GM23248 (cell line): Measurements from ENCODE around the gene C1orf53. TPM values are rescaled to one million over a fixed set of nuclear protein-coding genes. Genes with fewer than 3 reads are reported as not detected.

Experiments
- DNase-seq: peaks from one replicate; pipeline ENCODE4 v3.0.0-alpha.2; 2015
- H2AFZ ChIP-seq: fragments of 200-600 bp; sonication (generic); 2 replicates; pipeline ENCODE4 v1.6.1; 2016; ENCODE audit warnings: antibody characterized with exemption
- H3F3A ChIP-seq: fragments of 200-600 bp; sonication (generic); 2 replicates; pipeline ENCODE4 v1.6.1; 2016; ENCODE audit warnings: mild to moderate bottlenecking, antibody characterized with exemption, mixed run types; ENCODE audit not compliant: insufficient read depth
- H3K27ac ChIP-seq: fragments of 200-600 bp; sonication (generic); 2 replicates; pipeline ENCODE4 v1.5.1; 2016; ENCODE audit warnings: mild to moderate bottlenecking
- H3K27me3 ChIP-seq: fragments of 200-600 bp; sonication (generic); replicated peaks from 2 replicates; pipeline ENCODE4 v1.6.1; 2016; ENCODE audit warnings: mild to moderate bottlenecking; ENCODE audit not compliant: insufficient read depth
- H3K36me3 ChIP-seq: fragments of 200-600 bp; sonication (generic); 2 replicates; pipeline ENCODE4 v1.6.1; 2016; ENCODE audit warnings: low read depth, mild to moderate bottlenecking
- H3K4me1 ChIP-seq: fragments of 200-600 bp; sonication (generic); 2 replicates; pipeline ENCODE4 v1.6.1; 2016; ENCODE audit warnings: mild to moderate bottlenecking; ENCODE audit not compliant: insufficient read depth
- H3K4me2 ChIP-seq: fragments of 200-600 bp; sonication (generic); one replicate; pipeline ENCODE4 v1.6.1; 2016; ENCODE audit warnings: mild to moderate bottlenecking; ENCODE audit not compliant: unreplicated experiment
- H3K4me3 ChIP-seq: fragments of 200-600 bp; sonication (generic); 2 replicates; pipeline ENCODE4 v1.5.1; 2016; ENCODE audit warnings: mild to moderate bottlenecking
- H3K79me2 ChIP-seq: fragments of 200-600 bp; sonication (generic); 2 replicates; pipeline ENCODE4 v1.6.1; 2016; ENCODE audit warnings: mild to moderate bottlenecking; ENCODE audit not compliant: insufficient read depth
- H3K9ac ChIP-seq: fragments of 200-600 bp; sonication (generic); 2 replicates; pipeline ENCODE4 v1.6.1; 2016; ENCODE audit warnings: mild to moderate bottlenecking
- H3K9me2 ChIP-seq: fragments of 200-600 bp; sonication (generic); 2 replicates; pipeline ENCODE4 v1.6.1; 2016; ENCODE audit warnings: mixed run types, mild to moderate bottlenecking, moderate library complexity; ENCODE audit not compliant: insufficient read depth
- H3K9me3 ChIP-seq: fragments of 200-600 bp; sonication (generic); one replicate; pipeline ENCODE4 v1.6.1; 2017; ENCODE audit warnings: low read depth
- H4K20me1 ChIP-seq: fragments of 200-600 bp; sonication (generic); 2 replicates; pipeline ENCODE4 v1.6.0; 2016; ENCODE audit not compliant: insufficient read depth
- EZH2 ChIP-seq: fragments of 200-600 bp; sonication (generic); IDR thresholded peaks from 2 replicates; pipeline ENCODE4 v1.6.1; 2018; ENCODE audit warnings: antibody characterized with exemption, mild to moderate bottlenecking; ENCODE audit not compliant: insufficient read depth, poor library complexity, severe bottlenecking
- EZH2phosphoT487 ChIP-seq: fragments of 200-600 bp; sonication (generic); IDR thresholded peaks from 2 replicates; pipeline ENCODE4 v1.6.1; 2018; ENCODE audit warnings: antibody characterized with exemption, moderate library complexity, mild to moderate bottlenecking, low read depth; ENCODE audit not compliant: insufficient read depth
- WGBS, 2 experiments: methylation state at CpG; one replicate each; pipeline ENCODE4 v1.1.6; 2015 to 2017; ENCODE audit warnings: low lambda C conversion rate in 2 of 2, low coverage in 1 of 2; ENCODE audit errors: missing lambda C conversion rate in 2 of 2; 5-methylcytosine and 5-hydroxymethylcytosine counted together
- in situ Hi-C: fragments of 300-500 bp; cut with MboI; formaldehyde crosslinking; loops from 2 replicates; pipeline ENCODE4 v1.15.0; 2020
- polyA plus RNA-seq: library from polyadenylated mRNA; unstranded; fragments of >200 nt; fragmentation: Nextera tagmentation; extraction: Ambion mirVana; gene quantifications from 2 replicates; pipeline ENCODE4 v1.2.1, GENCODE V29; 2016
- total RNA-seq: library from RNA; depleted of rRNA; stranded (reverse); fragments of >200 nt; shearing (Covaris generic); gene quantifications from 2 replicates; pipeline ENCODE4 v1.2.3, GENCODE V29; 2014

Gene C1orf53
- total and polyA plus RNA-seq, 2 experiments from 2014 or later, result 17.3 to 41.9 TPM

GRCh38 chr1:197890936-197891335, 11.5 kb upstream of the C1orf53 start:
- Histone ChIP-seq H3K9ac (no peak overlapping the region), H4K20me1 (no peaks in the 10 kb centered on the region), H3K4me2 (no peak overlapping the region), H3K9me2 (no peaks in the 10 kb centered on the region), H3K4me3 (no peak overlapping the region), H3K9me3 (no peaks in the 10 kb centered on the region), H3K36me3 (no peaks in the 10 kb centered on the region), H2AFZ (no peak overlapping the region), H3K27ac (no peak overlapping the region), H3K79me2 (no peaks in the 10 kb centered on the region), H3K27me3 (no peaks in the 10 kb centered on the region), H3K4me1 (no peaks in the 10 kb centered on the region), H3F3A (no peaks in the 10 kb centered on the region)
- 64 to 69% methylated on average over 2 of the region's 2 CpGs for WGBS, 2 experiments
- TF ChIP-seq EZH2 (no peak), EZH2phosphoT487 (no peak)
- in situ Hi-C loops, result no loop called here
- no peak for DNase-seq

DNA sequence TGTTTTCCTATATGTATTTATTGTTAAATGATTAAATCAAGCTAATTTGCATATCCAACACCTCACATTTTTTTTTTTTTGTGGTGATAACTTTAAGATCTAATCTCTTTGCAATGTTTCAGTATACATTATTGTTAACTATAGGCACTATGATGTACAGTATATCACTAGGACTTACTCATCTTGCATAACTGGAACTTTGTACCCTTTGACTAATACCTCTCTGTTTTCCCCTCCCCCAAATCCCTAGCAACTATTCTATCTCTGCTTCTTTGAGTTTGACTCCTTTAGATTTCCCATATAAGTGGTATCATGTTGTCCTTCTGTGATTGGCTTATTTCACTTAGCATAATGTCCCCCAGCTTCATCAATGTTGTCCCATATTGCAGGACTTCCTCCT, 9.7 kb upstream of the C1orf53 start:
- H3K9ac ChIP-seq, result no peak overlapping the region
- no peak overlapping the region for H3K4me3 ChIP-seq
- H3K4me2 ChIP-seq, result no peak overlapping the region
- H3K4me1 ChIP-seq, result no peaks in the 10 kb centered on the region
- H3K27ac ChIP-seq, result no peak overlapping the region
- H3K9me3 ChIP-seq, result no peaks in the 10 kb centered on the region
- no peaks in the 10 kb centered on the region for H4K20me1 ChIP-seq
- TF ChIP-seq EZH2 (no peak), EZH2phosphoT487 (no peak)
- H3K27me3 ChIP-seq, result no peaks in the 10 kb centered on the region
- no peaks in the 10 kb centered on the region for H3F3A ChIP-seq
- no peak for DNase-seq
- in situ Hi-C loops, result no loop called here
- no peaks in the 10 kb centered on the region for H3K79me2 ChIP-seq
- H2AFZ ChIP-seq, result no peak overlapping the region
- no peaks in the 10 kb centered on the region for H3K9me2 ChIP-seq
- H3K36me3 ChIP-seq, result no peaks in the 10 kb centered on the region

- H3K4me1 ChIP-seq, result no peaks in the 10 kb centered on the region
- TF ChIP-seq EZH2phosphoT487 (no peak), EZH2 (no peak)
- in situ Hi-C loops, result no loop called here
Measured at GRCh38 chr1:197896301-197896700, 6.1 kb upstream of the C1orf53 start.

DNA sequence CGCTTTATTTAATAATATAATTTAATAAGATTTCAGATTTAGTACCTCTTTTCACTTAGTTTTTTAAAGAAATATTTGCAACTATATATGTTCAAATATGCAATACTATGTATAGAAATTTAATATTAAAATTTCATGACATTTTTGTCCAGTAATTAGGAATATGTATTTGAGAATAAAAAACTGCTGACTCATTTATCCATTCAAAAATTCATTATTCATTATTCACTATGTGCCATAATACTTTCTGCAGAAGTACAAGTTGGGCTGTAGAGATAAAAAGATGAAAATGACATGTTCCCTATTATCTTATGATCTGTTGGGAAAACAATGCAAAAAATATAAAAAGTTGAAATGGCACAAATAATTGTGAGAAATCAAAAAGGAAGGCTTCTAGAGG, 3.4 kb upstream of the C1orf53 start:
- Histone ChIP-seq H3K4me1 (peaks cover 11% of the 10 kb centered on the region), H3K4me2 (no peak overlapping the region)
- in situ Hi-C loops, result no loop called here

More at GRCh38 chr1:197896301-197896700, 6.1 kb upstream of the C1orf53 start:
- Histone ChIP-seq H3K9ac (no peak overlapping the region), H3K4me3 (no peak overlapping the region), H3K9me2 (no peaks in the 10 kb centered on the region), H2AFZ (no peak overlapping the region), H3K27ac (no peak overlapping the region), H3K79me2 (no peaks in the 10 kb centered on the region), H3K36me3 (no peaks in the 10 kb centered on the region), H3K4me2 (no peak overlapping the region), H3F3A (no peaks in the 10 kb centered on the region), H4K20me1 (no peaks in the 10 kb centered on the region), H3K9me3 (no peaks in the 10 kb centered on the region), H3K27me3 (no peaks in the 10 kb centered on the region)
- WGBS, 2 experiments, result 77 to 83% methylated on average over 2 of the region's 2 CpGs
- no peak for DNase-seq

DNA sequence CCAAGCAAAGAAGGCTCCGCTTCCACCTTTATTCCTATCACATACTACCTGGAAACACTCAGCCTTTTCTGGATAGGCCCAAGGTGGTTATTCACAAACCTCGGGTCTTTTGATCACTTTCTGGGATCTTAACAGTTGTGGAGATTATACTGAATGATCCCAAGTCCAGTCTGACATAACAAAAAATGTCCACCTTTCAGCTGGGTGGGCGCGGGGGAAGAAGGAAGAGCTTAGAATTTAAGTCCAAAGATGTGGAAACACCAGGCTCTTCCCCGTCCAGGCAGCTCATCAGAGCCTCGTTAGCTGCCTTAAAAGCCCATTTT, 338 bp upstream of the C1orf53 start:
- H3K4me1 ChIP-seq, result peaks cover 11% of the 10 kb centered on the region
- in situ Hi-C loops, result loop anchor here (25.0 kb wide), 2 partner anchors 560 to 785 kb away; no protein-coding TSS in a partner anchor
- peak overlapping the region; percentile 99 for H2AFZ ChIP-seq
- H3K27me3 ChIP-seq, result no peaks in the 10 kb centered on the region
- no peaks in the 10 kb centered on the region for H3K9me3 ChIP-seq
- no peaks in the 10 kb centered on the region; the same call in 1 of the 2 replicates for H3K79me2 ChIP-seq
- H3K27ac ChIP-seq, result peak overlapping the region; percentile 77
- H3F3A ChIP-seq, result no peaks in the 10 kb centered on the region
- WGBS, 2 experiments, result 9 to 11% methylated on average over 6 of the region's 6 CpGs
- H4K20me1 ChIP-seq, result no peaks in the 10 kb centered on the region
- H3K4me2 ChIP-seq, result peak overlapping the region; percentile 84
- H3K9me2 ChIP-seq, result no peaks in the 10 kb centered on the region
- no peaks in the 10 kb centered on the region for H3K36me3 ChIP-seq
- H3K4me3 ChIP-seq, result peak overlapping the region; percentile 90
- H3K9ac ChIP-seq, result peak overlapping the region; percentile 82
- DNase-seq, result no peak
- TF ChIP-seq EZH2 (no peak), EZH2phosphoT487 (no peak)

More for the DNA sequence above, 3.4 kb upstream of the C1orf53 start:
- Histone ChIP-seq H4K20me1 (no peaks in the 10 kb centered on the region), H3K9me3 (no peaks in the 10 kb centered on the region), H3K27me3 (no peaks in the 10 kb centered on the region), H3K36me3 (no peaks in the 10 kb centered on the region), H3K4me3 (no peak overlapping the region), H3F3A (no peaks in the 10 kb centered on the region), H3K79me2 (no peaks in the 10 kb centered on the region; the same call in 1 of the 2 replicates), H3K9ac (no peak overlapping the region), H3K27ac (no peak overlapping the region), H2AFZ (no peak overlapping the region), H3K9me2 (no peaks in the 10 kb centered on the region)
- WGBS, 2 experiments, result 91 to 95% methylated on average over 1 of the region's 1 CpG
- DNase-seq, result no peak
- TF ChIP-seq EZH2 (no peak), EZH2phosphoT487 (no peak)
